ENCODE results near the gene PPIP5K2.

DNA sequence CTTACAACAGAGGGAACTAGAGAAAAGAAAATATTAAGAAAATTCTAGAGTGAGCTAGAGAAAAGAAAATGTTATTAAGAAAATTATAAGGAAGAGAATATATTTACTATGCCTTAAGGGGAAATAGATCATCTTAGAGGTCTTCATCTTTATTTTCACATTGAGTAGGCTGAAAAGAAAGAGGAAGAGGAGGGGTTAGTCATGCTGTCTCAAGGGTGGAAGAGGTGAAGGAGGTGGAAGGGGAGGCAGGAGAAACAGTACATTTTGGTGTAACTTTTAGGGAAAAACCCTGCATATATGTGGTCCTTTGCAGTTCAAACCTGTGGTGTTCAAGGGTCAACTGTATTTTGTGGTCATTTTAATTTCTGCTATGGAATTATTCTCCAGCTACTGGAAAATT, 46.6 kb downstream of the PPIP5K2 start:
- no peak for TF ChIP-seq POLR2A (IDR thresholded peaks at IDR 0.05)
- TF ChIP-seq, protein P1, sequence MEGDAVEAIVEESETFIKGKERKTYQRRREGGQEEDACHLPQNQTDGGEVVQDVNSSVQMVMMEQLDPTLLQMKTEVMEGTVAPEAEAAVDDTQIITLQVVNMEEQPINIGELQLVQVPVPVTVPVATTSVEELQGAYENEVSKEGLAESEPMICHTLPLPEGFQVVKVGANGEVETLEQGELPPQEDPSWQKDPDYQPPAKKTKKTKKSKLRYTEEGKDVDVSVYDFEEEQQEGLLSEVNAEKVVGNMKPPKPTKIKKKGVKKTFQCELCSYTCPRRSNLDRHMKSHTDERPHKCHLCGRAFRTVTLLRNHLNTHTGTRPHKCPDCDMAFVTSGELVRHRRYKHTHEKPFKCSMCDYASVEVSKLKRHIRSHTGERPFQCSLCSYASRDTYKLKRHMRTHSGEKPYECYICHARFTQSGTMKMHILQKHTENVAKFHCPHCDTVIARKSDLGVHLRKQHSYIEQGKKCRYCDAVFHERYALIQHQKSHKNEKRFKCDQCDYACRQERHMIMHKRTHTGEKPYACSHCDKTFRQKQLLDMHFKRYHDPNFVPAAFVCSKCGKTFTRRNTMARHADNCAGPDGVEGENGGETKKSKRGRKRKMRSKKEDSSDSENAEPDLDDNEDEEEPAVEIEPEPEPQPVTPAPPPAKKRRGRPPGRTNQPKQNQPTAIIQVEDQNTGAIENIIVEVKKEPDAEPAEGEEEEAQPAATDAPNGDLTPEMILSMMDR (IDR thresholded peaks at IDR 0.05) = no peak
